Mucosa of rectum (tissue), 2 donors: ENCODE data around the gene ALDH1A1.
"Not testable (repeated sequence)": the region's sequence is repeated elsewhere in the genome, so short reads cannot be mapped to it uniquely, and the experiment has no call there.

Experiments used
- H3K27ac ChIP-seq, 2 donors: one replicate each; pipeline ENCODE4 v1.7.0; 2013; ENCODE audit warnings: inconsistent platforms in 2 of 2, low read depth in 2 of 2, low read length in 2 of 2
- H3K27me3 ChIP-seq, 2 donors: one replicate each; pipeline ENCODE4 v1.7.0; 2013; ENCODE audit warnings: low read length in 2 of 2; ENCODE audit not compliant: control insufficient read depth in 2 of 2, insufficient read depth in 2 of 2
- H3K36me3 ChIP-seq, 2 donors: one replicate each; pipeline ENCODE4 v1.7.0; 2013; ENCODE audit warnings: low read length in 2 of 2; ENCODE audit not compliant: control insufficient read depth in 2 of 2, insufficient read depth in 2 of 2
- H3K4me1 ChIP-seq, 2 donors: one replicate each; pipeline ENCODE4 v1.7.0; 2013; ENCODE audit warnings: low read length in 2 of 2, mild to moderate bottlenecking in 1 of 2; ENCODE audit not compliant: control insufficient read depth in 2 of 2, insufficient read depth in 2 of 2
- H3K4me3 ChIP-seq, 2 donors: one replicate each; pipeline ENCODE4 v1.7.0; 2013; ENCODE audit warnings: low read length in 2 of 2
- H3K9ac ChIP-seq, 2 donors: one replicate each; pipeline ENCODE4 v1.7.0; 2013; ENCODE audit warnings: low read length in 2 of 2, low read depth in 1 of 2, mild to moderate bottlenecking in 1 of 2
- H3K9me3 ChIP-seq, 2 donors: one replicate each; pipeline ENCODE4 v1.7.0; 2013; ENCODE audit warnings: low read length in 2 of 2; ENCODE audit not compliant: control insufficient read depth in 2 of 2
- donor health status: healthy.
- donor health status: Normal muscosa, but diverticular disease.

ALDH1A1 gene

GRCh38 chr9:72946821-72947220 is 6.0 kb downstream of the ALDH1A1 start:
- Histone ChIP-seq H3K4me1 (peaks cover 12 to 17% of the 10 kb centered on the region in 2 donors), H3K4me3 (no peak overlapping the region), H3K27me3 (no peaks in the 10 kb centered on the region), H3K36me3 (no peaks in the 10 kb centered on the region), H3K9me3 (no peaks in the 10 kb centered on the region), H3K9ac (no peak overlapping the region), H3K27ac (no peak overlapping the region)

- Histone ChIP-seq H3K9ac (no peak overlapping the region), H3K27me3 (no peaks in the 10 kb centered on the region), H3K27ac (no peak overlapping the region), H3K36me3 (no peaks in the 10 kb centered on the region), H3K9me3 (no peaks in the 10 kb centered on the region), H3K4me1 (peaks cover 9 to 17% of the 10 kb centered on the region in 2 donors), H3K4me3 (no peak overlapping the region)
Observed at GRCh38 chr9:72946318-72946717, 6.5 kb downstream of the ALDH1A1 start.

GRCh38 chr9:72945391-72945790 is 7.5 kb downstream of the ALDH1A1 start:
- H3K9ac ChIP-seq = no peak overlapping the region
- no peak overlapping the region for H3K4me3 ChIP-seq
- H3K27ac ChIP-seq = no peak overlapping the region
- H3K4me1 ChIP-seq = peaks cover 9 to 11% of the 10 kb centered on the region in 2 donors
- no peaks in the 10 kb centered on the region for H3K9me3 ChIP-seq
- no peaks in the 10 kb centered on the region for H3K27me3 ChIP-seq
- no peaks in the 10 kb centered on the region for H3K36me3 ChIP-seq

- no peaks in the 10 kb centered on the region for H3K36me3 ChIP-seq
- no peaks in the 10 kb centered on the region for H3K27me3 ChIP-seq
- H3K9ac ChIP-seq = no peak overlapping the region
- no peak overlapping the region for H3K27ac ChIP-seq
- H3K4me3 ChIP-seq = no peak overlapping the region
- peaks cover 6 to 11% of the 10 kb centered on the region in 2 donors for H3K4me1 ChIP-seq
- H3K9me3 ChIP-seq = no peaks in the 10 kb centered on the region
Observed at GRCh38 chr9:72943844-72944462, 8.9 kb downstream of the ALDH1A1 start.

GRCh38 chr9:72942451-72942850 is 10.4 kb downstream of the ALDH1A1 start:
- no peak overlapping the region for H3K4me3 ChIP-seq
- no peaks in the 10 kb centered on the region for H3K9me3 ChIP-seq
- no peak overlapping the region for H3K27ac ChIP-seq
- peaks cover 2 to 3% of the 10 kb centered on the region in 2 donors for H3K4me1 ChIP-seq
- no peaks in the 10 kb centered on the region for H3K27me3 ChIP-seq
- no peaks in the 10 kb centered on the region for H3K36me3 ChIP-seq
- H3K9ac ChIP-seq = no peak overlapping the region

- not testable (repeated sequence) for H3K27me3 ChIP-seq, H3K27ac ChIP-seq, H3K4me1 ChIP-seq, H3K9me3 ChIP-seq, H3K9ac ChIP-seq, H3K36me3 ChIP-seq, H3K4me3 ChIP-seq
Observed at GRCh38 chr9:72939581-72939980, 13.3 kb downstream of the ALDH1A1 start.

GRCh38 chr9:72937545-72937944 is 15.3 kb downstream of the ALDH1A1 start:
- Histone ChIP-seq H3K4me3 (no peak overlapping the region), H3K9me3 (no peaks in the 10 kb centered on the region), H3K9ac (no peak overlapping the region), H3K4me1 (peaks cover 3 to 13% of the 10 kb centered on the region in 2 donors), H3K27me3 (no peaks in the 10 kb centered on the region), H3K27ac (no peak overlapping the region), H3K36me3 (no peaks in the 10 kb centered on the region)

- no peak overlapping the region for H3K4me3 ChIP-seq
- H3K27ac ChIP-seq = no peak overlapping the region
- no peaks in the 10 kb centered on the region for H3K27me3 ChIP-seq
- peaks cover 3 to 15% of the 10 kb centered on the region in 2 donors for H3K4me1 ChIP-seq
- H3K36me3 ChIP-seq = no peaks in the 10 kb centered on the region
- no peak overlapping the region for H3K9ac ChIP-seq
- H3K9me3 ChIP-seq = no peaks in the 10 kb centered on the region
Observed at GRCh38 chr9:72936679-72937078, 16.2 kb downstream of the ALDH1A1 start.

- H3K9ac ChIP-seq = no peak overlapping the region
- H3K27ac ChIP-seq = no peak overlapping the region
- H3K36me3 ChIP-seq = no peaks in the 10 kb centered on the region
- H3K27me3 ChIP-seq = no peaks in the 10 kb centered on the region
- H3K4me1 ChIP-seq = peaks cover 3 to 15% of the 10 kb centered on the region in 2 donors
- H3K4me3 ChIP-seq = no peak overlapping the region
- H3K9me3 ChIP-seq = no peaks in the 10 kb centered on the region
Observed at GRCh38 chr9:72936266-72936665, 16.6 kb downstream of the ALDH1A1 start.

- H3K27ac ChIP-seq = no peak overlapping the region
- no peaks in the 10 kb centered on the region for H3K36me3 ChIP-seq
- H3K9ac ChIP-seq = no peak overlapping the region
- H3K9me3 ChIP-seq = no peaks in the 10 kb centered on the region
- H3K4me3 ChIP-seq = no peak overlapping the region
- no peaks in the 10 kb centered on the region for H3K27me3 ChIP-seq
- H3K4me1 ChIP-seq = peaks cover 3 to 15% of the 10 kb centered on the region in 2 donors
Observed at GRCh38 chr9:72935595-72935994, 17.3 kb downstream of the ALDH1A1 start.
